Neural cell (in vitro differentiated cells): ENCODE measurements around the gene CDK5R1. TPM values are rescaled to one million over a fixed set of nuclear protein-coding genes. Genes with fewer than 3 reads are reported as not detected.

ENCODE experiments used
- H2AFZ ChIP-seq: fragments of 200-600, 300-800 bp; sonication (generic), shearing (Covaris generic); 2 replicates; pipeline ENCODE4 v1.6.0; 2014; ENCODE audit warnings: low read depth, mild to moderate bottlenecking, antibody characterized with exemption, low read length, moderate library complexity
- H3F3A ChIP-seq: fragments of 200-600 bp; shearing (Covaris generic); 2 replicates; pipeline ENCODE4 v1.6.1; 2016; ENCODE audit warnings: mild to moderate bottlenecking, moderate library complexity, mixed read lengths, antibody characterized with exemption, low read length; ENCODE audit not compliant: insufficient read depth, poor library complexity, severe bottlenecking
- H3K27ac ChIP-seq: fragments of 200-600, 300-800 bp; sonication (generic), shearing (Covaris generic); 2 replicates; pipeline ENCODE4 v1.5.1; 2014; ENCODE audit warnings: mild to moderate bottlenecking, low read length, moderate library complexity
- H3K27me3 ChIP-seq: fragments of 300-800, 200-600 bp; sonication (generic), shearing (Covaris generic); 2 replicates; pipeline ENCODE4 v1.6.0; 2014; ENCODE audit warnings: mild to moderate bottlenecking, low read depth, low read length, moderate library complexity; ENCODE audit not compliant: insufficient read depth
- H3K36me3 ChIP-seq: fragments of 300-800, 200-600 bp; sonication (generic), shearing (Covaris generic); 2 replicates; pipeline ENCODE4 v1.5.1; 2014; ENCODE audit warnings: mild to moderate bottlenecking, antibody characterized with exemption, low read length, moderate library complexity; ENCODE audit not compliant: insufficient read depth
- H3K4me2 ChIP-seq: fragments of 300-800, 200-600 bp; sonication (generic), shearing (Covaris generic); 2 replicates; pipeline ENCODE4 v1.6.0; 2014; ENCODE audit warnings: mild to moderate bottlenecking, low read length
- H3K4me3 ChIP-seq: fragments of 300-800, 200-600 bp; sonication (generic), shearing (Covaris generic); 2 replicates; pipeline ENCODE4 v1.5.1; 2014; ENCODE audit warnings: mild to moderate bottlenecking, low read length, moderate library complexity
- H3K79me2 ChIP-seq: fragments of 200-600 bp; shearing (Covaris generic); replicated peaks from 2 replicates; pipeline ENCODE4 v1.6.0; 2014; ENCODE audit warnings: mild to moderate bottlenecking, low read length, moderate library complexity; ENCODE audit not compliant: insufficient read depth
- H3K9ac ChIP-seq: fragments of 300-800, 200-600 bp; sonication (generic), shearing (Covaris generic); 2 replicates; pipeline ENCODE4 v1.6.1; 2016; ENCODE audit warnings: mild to moderate bottlenecking, low read length, mixed read lengths
- H3K9me2 ChIP-seq: fragments of 200-600 bp; shearing (Covaris generic); 2 replicates; pipeline ENCODE4 v1.6.1; 2016; ENCODE audit warnings: mild to moderate bottlenecking, low read length, mixed read lengths; ENCODE audit not compliant: insufficient read depth
- H3K9me3 ChIP-seq: fragments of 200-600, 300-800 bp; sonication (generic), shearing (Covaris generic); 2 replicates; pipeline ENCODE4 v1.6.1; 2016; ENCODE audit warnings: mild to moderate bottlenecking, mixed run types, low read length, moderate library complexity, mixed read lengths
- H4K20me1 ChIP-seq: fragments of 200-600 bp; shearing (Covaris generic); 2 replicates; pipeline ENCODE4 v1.6.1; 2016; ENCODE audit warnings: mild to moderate bottlenecking, mixed run types; ENCODE audit not compliant: insufficient read depth
- CTCF ChIP-seq: fragments of 450-650 bp; IDR thresholded peaks from 2 replicates; pipeline ENCODE4 v1.5.1; 2014; ENCODE audit warnings: antibody characterized with exemption, mild to moderate bottlenecking, moderate library complexity; ENCODE audit not compliant: poor library complexity, severe bottlenecking
- EP300 ChIP-seq: fragments of 450-650 bp; conservative IDR thresholded peaks from 2 replicates; pipeline ENCODE4 v1.6.1; 2014; ENCODE audit warnings: antibody characterized with exemption, mild to moderate bottlenecking, moderate library complexity; ENCODE audit not compliant: poor library complexity, severe bottlenecking
- EZH2 ChIP-seq: fragments of 200-600, 300-800 bp; shearing (Covaris generic), sonication (generic); IDR thresholded peaks from 2 replicates; pipeline ENCODE4 v1.6.1; 2014; ENCODE audit warnings: antibody characterized with exemption, low read length, borderline replicate concordance, mild to moderate bottlenecking; ENCODE audit not compliant: insufficient read depth, poor library complexity, severe bottlenecking
- MXI1 ChIP-seq: fragments of 450-650 bp; conservative IDR thresholded peaks from 2 replicates; pipeline ENCODE4 v1.6.1; 2014; ENCODE audit warnings: antibody characterized with exemption, mild to moderate bottlenecking; ENCODE audit not compliant: poor library complexity, severe bottlenecking
- POLR2AphosphoS5 ChIP-seq: IDR thresholded peaks from 2 replicates; pipeline ENCODE4 v1.6.1; 2012
- RAD21 ChIP-seq: fragments of 450-650 bp; conservative IDR thresholded peaks from 2 replicates; pipeline ENCODE4 v1.6.1; 2014; ENCODE audit warnings: antibody characterized with exemption, mild to moderate bottlenecking, moderate library complexity
- REST ChIP-seq: IDR thresholded peaks from 2 replicates; pipeline ENCODE4 v1.6.1; 2012; ENCODE audit warnings: borderline replicate concordance
- SMC3 ChIP-seq: fragments of 450-650 bp; conservative IDR thresholded peaks from 2 replicates; pipeline ENCODE4 v1.6.1; 2014; ENCODE audit warnings: antibody characterized with exemption, mild to moderate bottlenecking, moderate library complexity; ENCODE audit not compliant: poor library complexity
- TAF1 ChIP-seq: IDR thresholded peaks from 2 replicates; pipeline ENCODE4 v1.6.1; 2012; ENCODE audit warnings: low read depth
- polyA plus RNA-seq: library from polyadenylated mRNA; depleted of rRNA; stranded (reverse); fragments of >200 nt; gene quantifications from 2 replicates; pipeline ENCODE4 v1.2.3, GENCODE V29; 2014

CDK5R1 gene
- polyA plus RNA-seq, 1 donor from 2014 or later: 199 TPM

- Histone ChIP-seq H3K4me2 (no peak overlapping the region), H3K4me3 (no peak overlapping the region), H4K20me1 (no peaks in the 10 kb centered on the region), H3K9me3 (peaks cover 3% of the 10 kb centered on the region), H3K27ac (no peak overlapping the region), H2AFZ (no peak overlapping the region), H3F3A (no peaks in the 10 kb centered on the region), H3K9ac (no peak overlapping the region), H3K9me2 (no peaks in the 10 kb centered on the region), H3K36me3 (no peaks in the 10 kb centered on the region), H3K27me3 (no peaks in the 10 kb centered on the region), H3K79me2 (no peaks in the 10 kb centered on the region)
- no peak for TF ChIP-seq RAD21
- TF ChIP-seq EP300: no peak
- no peak for TF ChIP-seq REST
- no peak for TF ChIP-seq TAF1
These were observed 15.2 kb downstream of the CDK5R1 start for GRCh38 chr17:32502013-32502412.

- Histone ChIP-seq H3F3A (no peaks in the 10 kb centered on the region), H3K27ac (no peak overlapping the region), H3K9me2 (no peaks in the 10 kb centered on the region), H2AFZ (no peak overlapping the region), H3K9ac (no peak overlapping the region), H3K4me3 (no peak overlapping the region), H4K20me1 (no peaks in the 10 kb centered on the region), H3K79me2 (no peaks in the 10 kb centered on the region), H3K9me3 (peaks cover 3% of the 10 kb centered on the region), H3K36me3 (no peaks in the 10 kb centered on the region), H3K27me3 (no peaks in the 10 kb centered on the region), H3K4me2 (no peak overlapping the region)
- TF ChIP-seq SMC3: no peak
- TF ChIP-seq CTCF: no peak
- no peak for TF ChIP-seq POLR2AphosphoS5
- no peak for TF ChIP-seq REST
- TF ChIP-seq EZH2: no peak
- TF ChIP-seq TAF1: no peak
- TF ChIP-seq MXI1: no peak
- no peak for TF ChIP-seq RAD21
- no peak for TF ChIP-seq EP300
These were observed 15.9 kb downstream of the CDK5R1 start for GRCh38 chr17:32502710-32503109.
